ENCODE data around the gene SH3BGRL2.
"Not testable (repeated sequence)": the region's sequence is repeated elsewhere in the genome, so short reads cannot be mapped to it uniquely, and the experiment has no call there.

The SH3BGRL2 gene

GRCh38 chr6:79733388-79733787 lies 102.3 kb downstream of the SH3BGRL2 start:
- Histone ChIP-seq H3K9me3 (ENCODE audit: control insufficient read depth, insufficient read depth, low read length) (no peaks in the 10 kb centered on the region), H3K27me3 (ENCODE audit: control insufficient read depth, insufficient read depth, low read length) (no peaks in the 10 kb centered on the region), H3K9ac (ENCODE audit: low read depth, low read length) (no peak overlapping the region), H3K4me3 (ENCODE audit: low read depth, low read length) (no peak overlapping the region), H3K36me3 (ENCODE audit: control insufficient read depth, insufficient read depth, low read length) (no peaks in the 10 kb centered on the region), H3K4me1 (ENCODE audit: control insufficient read depth, insufficient read depth, low read length) (no peaks in the 10 kb centered on the region)

GRCh38 chr6:79734374-79734773 lies 103.2 kb downstream of the SH3BGRL2 start:
- Histone ChIP-seq H3K9me3 (ENCODE audit: control insufficient read depth, insufficient read depth, low read length) (no peaks in the 10 kb centered on the region), H3K27me3 (ENCODE audit: control insufficient read depth, insufficient read depth, low read length) (no peaks in the 10 kb centered on the region), H3K4me1 (ENCODE audit: control insufficient read depth, insufficient read depth, low read length) (no peaks in the 10 kb centered on the region), H3K9ac (ENCODE audit: low read depth, low read length) (no peak overlapping the region), H3K4me3 (ENCODE audit: low read depth, low read length) (no peak overlapping the region), H3K36me3 (ENCODE audit: control insufficient read depth, insufficient read depth, low read length) (no peaks in the 10 kb centered on the region)

- H3K27me3 ChIP-seq (ENCODE audit: control insufficient read depth, insufficient read depth, low read length): no peaks in the 10 kb centered on the region
- no peak overlapping the region for H3K9ac ChIP-seq (ENCODE audit: low read depth, low read length)
- no peak overlapping the region for H3K4me3 ChIP-seq (ENCODE audit: low read depth, low read length)
- no peaks in the 10 kb centered on the region for H3K9me3 ChIP-seq (ENCODE audit: control insufficient read depth, insufficient read depth, low read length)
- no peaks in the 10 kb centered on the region for H3K36me3 ChIP-seq (ENCODE audit: control insufficient read depth, insufficient read depth, low read length)
- no peaks in the 10 kb centered on the region for H3K4me1 ChIP-seq (ENCODE audit: control insufficient read depth, insufficient read depth, low read length)
Observed at GRCh38 chr6:79735183-79735582, 104.1 kb downstream of the SH3BGRL2 start.

GRCh38 chr6:79737172-79737571 lies 106.0 kb downstream of the SH3BGRL2 start:
- no peaks in the 10 kb centered on the region for H3K36me3 ChIP-seq (ENCODE audit: control insufficient read depth, insufficient read depth, low read length)
- no peak overlapping the region for H3K9ac ChIP-seq (ENCODE audit: low read depth, low read length)
- H3K4me1 ChIP-seq (ENCODE audit: control insufficient read depth, insufficient read depth, low read length): no peaks in the 10 kb centered on the region
- no peaks in the 10 kb centered on the region for H3K27me3 ChIP-seq (ENCODE audit: control insufficient read depth, insufficient read depth, low read length)
- no peaks in the 10 kb centered on the region for H3K9me3 ChIP-seq (ENCODE audit: control insufficient read depth, insufficient read depth, low read length)
- H3K4me3 ChIP-seq (ENCODE audit: low read depth, low read length): no peak overlapping the region

GRCh38 chr6:79742030-79742429 lies 110.9 kb downstream of the SH3BGRL2 start:
- Histone ChIP-seq H3K4me3 (ENCODE audit: low read depth, low read length) (no peak overlapping the region), H3K9ac (ENCODE audit: low read depth, low read length) (no peak overlapping the region), H3K4me1 (ENCODE audit: control insufficient read depth, insufficient read depth, low read length) (no peaks in the 10 kb centered on the region), H3K9me3 (ENCODE audit: control insufficient read depth, insufficient read depth, low read length) (no peaks in the 10 kb centered on the region), H3K36me3 (ENCODE audit: control insufficient read depth, insufficient read depth, low read length) (no peaks in the 10 kb centered on the region), H3K27me3 (ENCODE audit: control insufficient read depth, insufficient read depth, low read length) (no peaks in the 10 kb centered on the region)

- not testable (repeated sequence) for H3K4me1 ChIP-seq (ENCODE audit: control insufficient read depth, insufficient read depth, low read length); H3K9ac ChIP-seq (ENCODE audit: low read depth, low read length); H3K27me3 ChIP-seq (ENCODE audit: control insufficient read depth, insufficient read depth, low read length); H3K36me3 ChIP-seq (ENCODE audit: control insufficient read depth, insufficient read depth, low read length); H3K4me3 ChIP-seq (ENCODE audit: low read depth, low read length); H3K9me3 ChIP-seq (ENCODE audit: control insufficient read depth, insufficient read depth, low read length)
Observed at GRCh38 chr6:79745282-79745681, 114.2 kb downstream of the SH3BGRL2 start.

GRCh38 chr6:79746325-79746724 lies 115.2 kb downstream of the SH3BGRL2 start:
- H3K36me3 ChIP-seq (ENCODE audit: control insufficient read depth, insufficient read depth, low read length); H3K9ac ChIP-seq (ENCODE audit: low read depth, low read length); H3K9me3 ChIP-seq (ENCODE audit: control insufficient read depth, insufficient read depth, low read length); H3K27me3 ChIP-seq (ENCODE audit: control insufficient read depth, insufficient read depth, low read length); H3K4me1 ChIP-seq (ENCODE audit: control insufficient read depth, insufficient read depth, low read length); H3K4me3 ChIP-seq (ENCODE audit: low read depth, low read length): not testable (repeated sequence)

GRCh38 chr6:79750806-79751205 lies 119.7 kb downstream of the SH3BGRL2 start:
- Histone ChIP-seq H3K27me3 (ENCODE audit: control insufficient read depth, insufficient read depth, low read length) (no peaks in the 10 kb centered on the region), H3K4me3 (ENCODE audit: low read depth, low read length) (no peak overlapping the region), H3K9me3 (ENCODE audit: control insufficient read depth, insufficient read depth, low read length) (no peaks in the 10 kb centered on the region), H3K4me1 (ENCODE audit: control insufficient read depth, insufficient read depth, low read length) (no peaks in the 10 kb centered on the region), H3K9ac (ENCODE audit: low read depth, low read length) (no peak overlapping the region), H3K36me3 (ENCODE audit: control insufficient read depth, insufficient read depth, low read length) (no peaks in the 10 kb centered on the region)

Measured in iPS-15b (cell line).